Esophagus squamous epithelium (tissue), 4 donors: Measurements from ENCODE around the gene PRKN.

Experiments
- POLR2A ChIP-seq, 4 donors: fragments of 450-650 bp; IDR thresholded peaks; one replicate each; pipeline ENCODE4 v1.6.1; 2017; ENCODE audit warnings: antibody characterized with exemption in 4 of 4, mild to moderate bottlenecking in 4 of 4, moderate library complexity in 3 of 4
- TF ChIP-seq, protein P1 (sequence below), 6 experiments: fragments of 450-650 bp in 4 of 6; fragments of 200-600 bp in 2 of 6; sonication (generic) in 2 of 6; IDR thresholded peaks; one replicate each; pipeline ENCODE4 v1.5.1; 2016 to 2019; ENCODE audit warnings: antibody characterized with exemption in 6 of 6, mild to moderate bottlenecking in 4 of 6, moderate library complexity in 4 of 6

DNA sequence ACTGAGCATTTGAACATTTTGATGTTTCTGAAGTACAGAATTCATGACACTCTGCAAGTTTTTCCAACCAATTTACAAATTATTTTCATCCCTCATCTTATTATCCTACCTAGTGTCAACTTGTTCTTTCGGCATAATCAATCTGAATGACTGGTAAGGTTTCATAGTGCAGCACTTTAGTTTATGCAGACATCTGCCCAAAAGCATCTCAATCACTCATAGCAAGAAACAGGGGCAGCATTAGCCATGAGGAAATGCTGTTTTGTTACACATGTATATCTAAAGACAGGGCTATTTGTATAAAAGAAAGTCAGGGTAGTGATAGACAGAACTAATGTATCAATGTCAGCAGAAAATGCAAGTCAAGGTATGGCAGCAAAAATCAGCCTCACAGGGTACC is 1075.6 kb downstream of the PRKN start:
- TF ChIP-seq, protein P1, sequence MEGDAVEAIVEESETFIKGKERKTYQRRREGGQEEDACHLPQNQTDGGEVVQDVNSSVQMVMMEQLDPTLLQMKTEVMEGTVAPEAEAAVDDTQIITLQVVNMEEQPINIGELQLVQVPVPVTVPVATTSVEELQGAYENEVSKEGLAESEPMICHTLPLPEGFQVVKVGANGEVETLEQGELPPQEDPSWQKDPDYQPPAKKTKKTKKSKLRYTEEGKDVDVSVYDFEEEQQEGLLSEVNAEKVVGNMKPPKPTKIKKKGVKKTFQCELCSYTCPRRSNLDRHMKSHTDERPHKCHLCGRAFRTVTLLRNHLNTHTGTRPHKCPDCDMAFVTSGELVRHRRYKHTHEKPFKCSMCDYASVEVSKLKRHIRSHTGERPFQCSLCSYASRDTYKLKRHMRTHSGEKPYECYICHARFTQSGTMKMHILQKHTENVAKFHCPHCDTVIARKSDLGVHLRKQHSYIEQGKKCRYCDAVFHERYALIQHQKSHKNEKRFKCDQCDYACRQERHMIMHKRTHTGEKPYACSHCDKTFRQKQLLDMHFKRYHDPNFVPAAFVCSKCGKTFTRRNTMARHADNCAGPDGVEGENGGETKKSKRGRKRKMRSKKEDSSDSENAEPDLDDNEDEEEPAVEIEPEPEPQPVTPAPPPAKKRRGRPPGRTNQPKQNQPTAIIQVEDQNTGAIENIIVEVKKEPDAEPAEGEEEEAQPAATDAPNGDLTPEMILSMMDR (IDR thresholded peaks at IDR 0.05) = no peak
- no peak for TF ChIP-seq POLR2A (IDR thresholded peaks at IDR 0.05)
